GM18870 (cell line): Measurements from ENCODE around the gene STARD10.
"Not testable (repeated sequence)": the region's sequence is repeated elsewhere in the genome, so short reads cannot be mapped to it uniquely, and the experiment has no call there.

Experiments
- ATAC-seq: cut with Tn5 transposase; IDR thresholded peaks from one replicate; pipeline ENCODE4 v1.9.1; 2021; ENCODE audit warnings: moderate library complexity; ENCODE audit not compliant: unreplicated experiment

Gene STARD10

DNA sequence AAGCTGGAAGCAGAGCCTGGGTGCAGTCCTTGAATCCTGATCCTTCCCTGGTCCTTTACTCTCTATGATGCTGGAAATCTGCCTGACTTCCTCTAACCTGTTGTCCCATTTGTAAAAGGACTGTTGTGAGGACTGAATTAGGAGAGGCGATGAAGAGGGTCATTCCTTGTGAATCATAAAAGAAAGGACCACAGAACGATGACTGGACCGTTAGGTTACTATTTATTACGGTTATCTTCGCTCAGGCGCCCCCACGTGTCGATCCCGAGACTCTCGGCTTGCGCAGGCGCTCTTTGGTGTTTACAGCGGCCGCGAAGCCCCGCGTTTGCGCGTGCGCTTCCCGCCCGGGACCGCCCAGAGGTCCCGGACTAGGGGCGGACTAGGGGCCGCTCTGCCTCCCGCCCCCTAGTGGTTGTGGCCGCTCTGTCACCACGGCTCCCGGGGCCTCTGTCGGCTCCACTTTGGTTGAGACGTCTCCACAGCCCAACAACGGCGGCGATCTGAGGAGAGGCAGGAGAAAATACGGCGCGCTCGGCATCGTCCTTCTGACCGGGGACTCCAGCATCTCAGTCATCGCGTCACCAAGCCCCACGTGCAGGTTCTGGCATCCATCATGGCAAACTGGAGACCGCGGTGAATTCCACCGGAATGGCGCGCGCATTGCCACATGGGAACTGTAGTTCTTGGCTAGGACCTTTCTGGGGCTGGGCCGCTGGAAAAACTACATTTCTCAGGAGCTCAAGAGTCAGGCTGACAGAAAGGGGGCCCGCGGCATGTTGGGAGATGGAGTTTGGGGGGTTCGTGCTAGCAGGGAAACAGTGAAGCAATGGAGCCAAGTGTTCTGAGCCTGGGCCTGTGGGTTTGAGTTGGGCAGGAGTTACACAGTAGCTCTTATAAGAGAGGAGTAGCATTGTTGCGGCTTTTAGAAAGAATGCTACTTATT, at the start of gene STARD10:
STARD10 (minus strand) TSS at position 623 of the 943 bp plus-strand sequence. CDS start 12,866 bp downstream, outside the sequence.
- ATAC-seq: peak; percentile 75

- no peak for ATAC-seq
Measured at GRCh38 chr11:72842653-72843330, 48.9 kb upstream of the STARD10 start.

DNA sequence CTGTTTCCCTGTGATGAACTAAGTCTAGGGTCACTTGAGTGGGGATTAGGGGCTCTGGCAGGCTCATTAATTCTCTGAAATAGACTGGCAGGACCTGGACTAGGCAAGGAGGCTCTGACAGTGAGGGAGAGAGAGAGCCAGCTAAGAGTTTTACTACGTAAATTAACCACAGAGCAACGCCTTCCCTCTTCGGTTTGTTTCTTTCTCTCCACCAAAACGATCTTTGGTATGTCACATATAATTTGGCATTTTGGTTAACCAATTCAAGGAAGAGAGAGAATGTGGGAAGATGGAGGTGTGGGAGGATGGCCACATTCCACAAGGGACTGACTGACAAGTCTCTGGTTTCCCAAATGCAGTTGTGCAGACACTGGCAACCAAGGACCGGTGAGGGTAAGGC, 48.3 kb upstream of the STARD10 start:
- ATAC-seq: no peak

DNA sequence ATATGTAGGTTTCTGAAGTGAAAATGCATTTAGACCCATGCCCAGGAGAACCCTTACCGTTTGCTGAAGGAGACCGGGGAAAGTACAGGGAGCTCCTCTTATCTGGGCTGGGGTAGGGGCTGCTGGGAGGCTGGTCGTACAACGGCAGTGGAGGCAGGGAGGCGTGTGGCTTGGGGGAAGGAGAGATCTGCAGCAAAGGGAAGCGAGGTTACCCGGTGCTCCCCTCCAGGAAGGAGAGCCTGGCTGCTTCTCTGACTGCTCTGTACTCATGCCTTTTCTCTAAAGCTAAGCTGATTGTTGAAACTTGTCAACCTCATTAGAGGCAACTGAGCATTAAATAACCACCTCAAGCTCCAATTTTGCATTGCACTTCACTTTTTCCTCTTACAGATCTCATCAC, 47.5 kb upstream of the STARD10 start:
- no peak for ATAC-seq

GRCh38 chr11:72840780-72841179, 46.9 kb upstream of the STARD10 start:
- ATAC-seq: no peak

GRCh38 chr11:72838691-72839305, 45.0 kb upstream of the STARD10 start:
- ATAC-seq: no peak

GRCh38 chr11:72836111-72836510, 42.3 kb upstream of the STARD10 start:
- ATAC-seq: no peak

DNA sequence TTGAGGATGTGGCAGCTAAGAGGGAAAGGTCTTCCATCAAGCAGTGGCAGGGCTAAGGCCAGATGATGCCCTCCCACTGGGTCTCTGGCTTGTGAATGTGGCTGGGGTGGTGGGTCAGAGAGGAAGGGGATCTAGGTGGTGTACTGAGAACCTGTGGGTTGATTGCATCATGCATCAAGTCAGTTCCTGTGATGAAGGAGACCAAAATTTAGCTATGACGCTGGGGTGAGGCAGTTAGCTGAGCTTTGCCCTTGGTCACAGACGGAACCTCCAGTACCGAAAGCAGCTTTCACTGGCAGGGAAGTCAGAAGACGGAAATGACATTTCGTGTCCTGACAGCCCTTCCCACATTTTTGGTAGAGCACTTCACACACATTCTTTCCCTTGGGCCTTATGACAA, 41.1 kb upstream of the STARD10 start:
- no peak for ATAC-seq

DNA sequence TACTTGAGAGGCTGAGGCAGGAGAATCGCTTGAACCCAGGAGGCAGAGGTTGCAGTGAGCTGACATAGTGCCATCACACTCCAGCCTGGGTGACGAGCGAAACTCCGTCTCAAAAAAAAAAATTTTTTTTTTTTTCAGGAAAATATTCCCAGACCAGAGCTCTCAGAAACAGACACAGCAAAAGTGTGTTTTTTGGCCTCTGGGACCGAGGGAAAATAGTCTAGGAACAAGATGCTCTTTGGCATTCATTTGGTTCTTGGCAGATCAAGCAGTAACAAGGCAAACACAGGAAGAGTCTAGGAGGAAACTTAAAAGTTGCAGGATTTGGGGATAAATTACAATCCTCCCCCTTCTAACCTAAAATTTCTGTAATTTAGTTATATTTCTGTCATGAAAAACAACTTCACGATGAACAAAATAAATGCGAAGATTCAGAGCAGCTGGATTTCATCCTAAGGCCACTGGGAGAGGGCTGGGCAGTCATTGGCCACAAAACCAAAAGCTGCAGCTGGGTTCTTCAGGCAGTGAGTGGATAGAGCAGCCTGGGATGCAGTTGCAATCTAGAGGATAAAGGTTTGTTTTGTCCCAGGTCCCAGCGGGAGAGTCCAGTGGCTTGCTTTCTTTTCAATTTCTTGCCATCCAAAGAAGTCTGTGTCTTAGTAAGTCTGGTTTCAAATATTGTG, 40.1 kb upstream of the STARD10 start:
- no peak for ATAC-seq

- no peak for ATAC-seq
Measured at GRCh38 chr11:72833083-72833733, 39.4 kb upstream of the STARD10 start.

DNA sequence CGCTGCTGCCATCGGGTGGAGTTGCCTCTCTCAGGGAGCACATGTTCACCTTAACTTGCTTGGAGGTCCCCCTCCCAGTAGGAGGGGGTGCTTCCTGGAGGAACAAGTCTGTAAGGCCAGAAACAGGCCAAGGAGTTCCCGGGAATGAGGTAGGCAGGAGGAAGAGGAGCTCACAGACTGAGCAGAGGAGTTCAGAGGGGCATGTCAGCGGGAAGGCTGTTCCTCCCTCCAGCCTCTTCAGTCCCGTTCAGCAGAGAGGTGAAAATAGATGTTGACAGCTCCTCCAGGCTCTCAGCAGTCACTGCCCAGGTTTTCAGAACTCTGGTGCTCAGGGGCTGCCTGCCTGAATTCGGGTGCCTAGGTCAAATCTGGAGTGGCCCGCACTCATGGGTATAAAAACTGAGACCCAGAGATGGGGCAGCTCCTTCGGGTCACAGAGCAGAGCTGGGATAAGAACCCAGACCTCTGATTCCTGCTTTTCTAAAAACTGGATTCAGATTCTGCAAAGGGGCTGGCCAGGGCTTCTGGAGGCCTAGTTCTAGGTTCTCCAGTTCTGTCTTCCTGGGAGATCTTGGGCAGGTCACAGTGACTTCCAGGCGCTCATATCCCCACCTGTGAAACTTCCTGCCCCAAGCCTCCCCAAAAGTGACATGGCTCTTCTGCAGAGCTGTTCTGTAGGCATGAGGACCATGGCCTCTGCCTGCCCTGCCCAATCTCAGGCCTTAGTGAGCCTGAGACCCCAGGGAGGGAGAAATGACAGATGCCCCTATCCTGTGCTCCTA, 38.6 kb upstream of the STARD10 start:
- no peak for ATAC-seq

DNA sequence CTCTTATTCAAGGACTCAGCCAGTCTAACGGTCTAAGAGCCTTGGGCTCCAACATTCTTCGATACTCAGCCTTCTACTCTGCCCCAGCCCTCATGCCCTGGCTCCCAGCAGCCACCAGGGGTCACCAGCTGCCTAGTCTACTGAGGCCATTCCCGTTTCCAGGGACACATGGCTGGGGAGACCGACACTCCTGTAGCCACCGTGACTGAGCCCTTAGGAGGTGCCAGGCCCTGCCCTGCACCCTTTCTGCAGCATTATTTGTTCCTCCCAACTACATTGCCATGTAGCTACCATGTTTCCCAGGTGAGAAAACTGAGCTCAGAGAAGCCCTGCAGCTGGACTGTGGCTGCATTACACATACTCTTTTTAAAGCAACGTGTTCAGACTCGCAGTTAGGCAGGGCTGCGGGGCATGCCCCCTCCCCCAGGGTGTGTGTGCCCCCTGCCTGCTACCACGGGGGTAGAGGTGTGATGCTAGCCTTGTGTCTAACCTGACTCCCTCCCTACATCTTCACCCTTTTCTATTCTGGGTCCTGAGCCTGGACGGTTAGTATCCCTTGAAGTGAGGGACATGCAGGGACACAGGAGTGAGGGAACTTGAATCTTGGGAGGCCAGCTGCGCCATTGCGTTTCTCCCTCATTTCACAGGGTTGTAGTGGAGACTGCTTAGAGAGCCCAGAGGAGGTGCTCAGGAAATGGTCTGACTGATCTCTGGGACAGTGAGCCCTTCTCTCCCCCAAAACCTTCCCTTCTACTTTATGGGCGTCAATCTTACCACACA, 37.9 kb upstream of the STARD10 start:
- no peak for ATAC-seq

GRCh38 chr11:72829884-72830533, 36.2 kb upstream of the STARD10 start:
- ATAC-seq: no peak

DNA sequence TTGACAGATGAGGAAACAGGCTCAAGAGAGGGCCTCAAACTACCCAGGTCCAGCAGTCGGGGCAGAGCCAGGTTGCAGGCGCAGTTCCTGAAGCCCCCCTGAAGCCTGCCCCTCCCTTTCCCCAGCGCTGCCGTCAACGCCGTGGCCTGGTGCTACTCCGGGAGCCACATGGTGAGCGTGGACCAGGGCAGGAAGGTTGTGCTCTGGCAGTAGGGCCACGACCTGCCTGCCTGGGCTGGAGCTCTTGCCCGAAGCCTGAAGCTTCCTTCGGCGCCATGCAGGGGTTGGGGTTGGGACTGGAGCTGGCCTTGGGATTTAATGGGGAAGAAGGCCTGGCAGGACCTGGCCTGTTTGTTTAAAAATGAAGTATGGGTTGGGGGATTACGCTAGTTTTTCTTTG, 35.3 kb upstream of the STARD10 start:
- ATAC-seq: no peak

GRCh38 chr11:72828692-72829101, 34.9 kb upstream of the STARD10 start:
- ATAC-seq: no peak

DNA sequence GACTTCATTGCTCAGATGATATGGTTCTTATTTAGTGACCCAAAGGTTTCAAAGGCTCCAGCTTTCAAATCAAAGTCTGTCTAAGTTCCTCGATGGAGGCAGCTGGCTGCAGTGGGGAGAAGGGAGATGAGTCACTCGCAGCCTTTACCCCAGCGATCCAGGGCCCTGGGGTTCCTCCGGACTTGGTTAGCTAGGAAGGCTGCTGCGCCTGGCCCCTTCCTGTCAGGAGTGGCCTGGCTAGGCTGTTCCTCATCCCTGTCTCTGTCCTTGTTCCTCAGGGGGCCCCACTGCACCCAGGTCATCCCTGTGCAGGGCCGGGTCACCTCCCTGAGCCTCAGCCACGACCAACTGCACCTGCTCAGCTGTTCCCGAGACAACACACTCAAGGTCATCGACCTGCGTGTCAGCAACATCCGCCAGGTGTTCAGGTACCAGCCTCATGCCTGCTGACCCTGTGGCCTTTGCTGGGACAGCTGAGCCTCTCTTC, 34.3 kb upstream of the STARD10 start:
- ATAC-seq: no peak

GRCh38 chr11:72827656-72828055, 33.8 kb upstream of the STARD10 start:
- not testable (repeated sequence) for ATAC-seq

DNA sequence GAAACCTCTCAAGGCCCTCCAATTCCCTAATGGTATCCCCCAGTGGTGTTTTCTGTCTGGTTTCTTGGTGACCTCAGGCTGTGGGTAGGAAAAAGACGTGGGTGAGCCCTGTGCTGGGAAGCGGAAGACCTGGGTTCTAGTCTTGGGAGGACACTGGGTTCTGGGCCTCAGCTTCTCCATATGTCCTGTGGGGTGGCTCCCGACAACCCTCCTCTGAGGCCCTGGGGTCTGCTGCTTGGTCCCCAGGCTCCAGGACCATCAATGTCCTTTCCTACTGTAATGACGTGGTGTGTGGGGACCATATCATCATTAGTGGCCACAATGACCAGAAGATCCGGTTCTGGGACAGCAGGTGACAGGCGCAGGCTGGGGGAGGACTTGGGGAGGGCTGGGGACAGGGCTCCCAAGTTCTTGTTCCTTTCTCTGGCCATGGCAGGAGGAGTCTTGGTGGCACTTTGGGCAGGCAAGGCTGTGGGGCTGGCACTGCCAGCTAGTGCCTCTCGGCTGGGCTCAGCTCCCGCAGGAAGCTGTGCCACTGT, 33.2 kb upstream of the STARD10 start:
- ATAC-seq: no peak
